ENCODE measurements around the gene ACACA.

GRCh38 chr17:37392024-37392590 lies 14.5 kb downstream of the ACACA start:
- TF ChIP-seq ISL1 (CRISPR knock-in tag; IDR thresholded peaks at IDR 0.05) = 0 out of 2 replicates have a peak, but pooled peaks have one; percentile 27
- TF ChIP-seq GLIS3 (CRISPR knock-in tag; IDR thresholded peaks at IDR 0.05) = no peak
- TF ChIP-seq PATZ1 (CRISPR knock-in tag; IDR thresholded peaks at IDR 0.05; ENCODE audit: borderline replicate concordance) = no peak
- TF ChIP-seq ZFP3 (CRISPR knock-in tag; IDR thresholded peaks at IDR 0.05) = no peak
- no peak for TF ChIP-seq RARB (CRISPR knock-in tag; IDR thresholded peaks at IDR 0.05)
- no peak for TF ChIP-seq ZNF8 (CRISPR knock-in tag; IDR thresholded peaks at IDR 0.05)
- TF ChIP-seq ARNTL (CRISPR knock-in tag; IDR thresholded peaks at IDR 0.05; ENCODE audit: borderline replicate concordance, low read depth) = no peak
- no peak for TF ChIP-seq ESRRG (CRISPR knock-in tag; IDR thresholded peaks at IDR 0.05)
